ENCODE measurements around the gene FMO1.

Gene FMO1

DNA sequence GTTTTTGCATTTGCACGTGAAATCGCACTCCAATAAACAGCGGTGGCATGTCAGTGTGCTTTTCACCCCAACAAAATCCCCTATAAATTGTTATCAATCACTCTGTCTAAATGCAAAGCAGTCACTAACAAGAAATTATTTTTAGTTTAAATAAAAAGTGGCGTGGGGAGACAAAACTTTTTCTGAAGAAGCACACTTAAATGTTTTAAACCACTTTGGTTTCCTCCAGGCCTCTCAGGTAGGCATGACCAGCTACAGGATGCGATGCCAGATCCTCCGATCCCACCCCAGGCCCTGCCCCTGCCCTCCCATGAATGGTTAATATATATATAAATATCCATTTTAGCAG, 3.6 kb downstream of the FMO1 start:
- TF ChIP-seq, protein P1, sequence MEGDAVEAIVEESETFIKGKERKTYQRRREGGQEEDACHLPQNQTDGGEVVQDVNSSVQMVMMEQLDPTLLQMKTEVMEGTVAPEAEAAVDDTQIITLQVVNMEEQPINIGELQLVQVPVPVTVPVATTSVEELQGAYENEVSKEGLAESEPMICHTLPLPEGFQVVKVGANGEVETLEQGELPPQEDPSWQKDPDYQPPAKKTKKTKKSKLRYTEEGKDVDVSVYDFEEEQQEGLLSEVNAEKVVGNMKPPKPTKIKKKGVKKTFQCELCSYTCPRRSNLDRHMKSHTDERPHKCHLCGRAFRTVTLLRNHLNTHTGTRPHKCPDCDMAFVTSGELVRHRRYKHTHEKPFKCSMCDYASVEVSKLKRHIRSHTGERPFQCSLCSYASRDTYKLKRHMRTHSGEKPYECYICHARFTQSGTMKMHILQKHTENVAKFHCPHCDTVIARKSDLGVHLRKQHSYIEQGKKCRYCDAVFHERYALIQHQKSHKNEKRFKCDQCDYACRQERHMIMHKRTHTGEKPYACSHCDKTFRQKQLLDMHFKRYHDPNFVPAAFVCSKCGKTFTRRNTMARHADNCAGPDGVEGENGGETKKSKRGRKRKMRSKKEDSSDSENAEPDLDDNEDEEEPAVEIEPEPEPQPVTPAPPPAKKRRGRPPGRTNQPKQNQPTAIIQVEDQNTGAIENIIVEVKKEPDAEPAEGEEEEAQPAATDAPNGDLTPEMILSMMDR (IDR thresholded peaks at IDR 0.05; ENCODE audit: borderline replicate concordance, extremely low read depth, low read length, poor library complexity, severe bottlenecking): no peak
- no peak for TF ChIP-seq EZH2 (IDR thresholded peaks at IDR 0.05; ENCODE audit: borderline replicate concordance, low read depth, low read length, severe bottlenecking)
- peaks cover 20% of the 10 kb centered on the region for H3K4me1 ChIP-seq (ENCODE audit: insufficient read depth, low read length)
- no peak overlapping the region for H2AFZ ChIP-seq (ENCODE audit: low read depth, low read length)
- H3K27ac ChIP-seq (ENCODE audit: low read length): no peak overlapping the region
- no peak overlapping the region for H3K4me3 ChIP-seq (ENCODE audit: low read depth in 1 of 2, low read length in 2 of 2)
- no peak for DNase-seq
- ATAC-seq (ENCODE audit: insufficient read depth, low read depth): no peak
- no peaks in the 10 kb centered on the region for H3K79me2 ChIP-seq (ENCODE audit: insufficient read depth, low read length)
- H3K4me2 ChIP-seq (ENCODE audit: insufficient read depth, low read length): no peak overlapping the region
- H3K27me3 ChIP-seq (ENCODE audit: insufficient read depth, low read length, poor library complexity): no peaks in the 10 kb centered on the region
- no peaks in the 10 kb centered on the region for H3K9me3 ChIP-seq (ENCODE audit: insufficient read depth, low read length, severe bottlenecking)
- no peaks in the 10 kb centered on the region for H3K36me3 ChIP-seq (ENCODE audit: insufficient read depth, low read length)
- no peak overlapping the region for H3K9ac ChIP-seq (ENCODE audit: low read depth, low read length)
- no peaks in the 10 kb centered on the region for H4K20me1 ChIP-seq (ENCODE audit: insufficient read depth, low read length)

DNA sequence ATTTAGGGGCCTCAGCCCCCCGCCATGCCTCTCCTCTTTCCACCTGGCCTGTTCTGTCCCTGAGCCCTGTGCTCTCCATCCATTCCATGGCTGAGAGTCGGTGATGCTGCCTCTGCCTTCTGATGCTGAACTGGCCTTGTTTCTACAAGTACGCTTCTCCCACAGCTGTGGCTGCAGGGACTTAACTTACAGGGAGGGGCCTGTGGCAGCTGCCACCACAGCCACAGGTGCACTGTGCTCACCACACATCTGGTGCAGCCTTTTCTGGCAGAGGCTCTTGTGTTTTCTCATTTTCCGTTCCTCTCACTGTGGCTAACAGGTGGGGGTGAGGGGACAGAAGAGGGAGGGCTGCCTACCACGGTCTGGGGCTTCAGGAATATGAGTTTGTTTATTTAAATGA, 4.2 kb downstream of the FMO1 start:
- H3K9ac ChIP-seq (ENCODE audit: low read depth, low read length): no peak overlapping the region
- no peaks in the 10 kb centered on the region for H4K20me1 ChIP-seq (ENCODE audit: insufficient read depth, low read length)
- H3K4me2 ChIP-seq (ENCODE audit: insufficient read depth, low read length): peak overlapping the region; percentile 14; the same call in 1 of the 2 replicates
- H2AFZ ChIP-seq (ENCODE audit: low read depth, low read length): no peak overlapping the region
- TF ChIP-seq, protein P1 (IDR thresholded peaks at IDR 0.05; ENCODE audit: borderline replicate concordance, extremely low read depth, low read length, poor library complexity, severe bottlenecking): no peak
- no peak for TF ChIP-seq EZH2 (IDR thresholded peaks at IDR 0.05; ENCODE audit: borderline replicate concordance, low read depth, low read length, severe bottlenecking)
- peak; percentile 79 for DNase-seq
- peak; percentile 98 for ATAC-seq (ENCODE audit: insufficient read depth, low read depth)
- no peak overlapping the region for H3K4me3 ChIP-seq (ENCODE audit: low read depth in 1 of 2, low read length in 2 of 2)
- no peaks in the 10 kb centered on the region for H3K36me3 ChIP-seq (ENCODE audit: insufficient read depth, low read length)
- no peak overlapping the region for H3K27ac ChIP-seq (ENCODE audit: low read length)
- H3K9me3 ChIP-seq (ENCODE audit: insufficient read depth, low read length, severe bottlenecking): no peaks in the 10 kb centered on the region
- peaks cover 20% of the 10 kb centered on the region for H3K4me1 ChIP-seq (ENCODE audit: insufficient read depth, low read length)
- no peaks in the 10 kb centered on the region for H3K79me2 ChIP-seq (ENCODE audit: insufficient read depth, low read length)
- no peaks in the 10 kb centered on the region for H3K27me3 ChIP-seq (ENCODE audit: insufficient read depth, low read length, poor library complexity)

DNA sequence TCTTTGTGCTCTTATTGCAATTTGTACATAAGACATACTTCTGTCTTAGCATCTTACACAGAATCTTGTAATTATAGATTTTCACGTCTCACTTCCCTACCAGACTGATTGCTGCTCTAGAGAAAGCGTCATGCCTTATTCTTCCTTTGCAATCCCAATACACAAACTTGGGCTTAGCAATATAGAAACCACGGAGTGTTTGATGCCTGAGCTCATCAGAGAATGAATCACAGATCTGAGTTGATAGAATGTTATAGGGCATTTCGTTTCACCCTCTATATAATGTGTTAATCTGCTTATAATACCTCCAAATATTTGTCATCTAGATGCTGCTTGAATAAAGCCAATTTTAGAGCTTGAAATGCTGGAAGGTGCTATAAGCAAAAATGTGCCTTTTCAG, 6.6 kb downstream of the FMO1 start:
- H3K9me3 ChIP-seq (ENCODE audit: insufficient read depth, low read length, severe bottlenecking): no peaks in the 10 kb centered on the region
- no peaks in the 10 kb centered on the region for H3K79me2 ChIP-seq (ENCODE audit: insufficient read depth, low read length)
- no peaks in the 10 kb centered on the region for H3K27me3 ChIP-seq (ENCODE audit: insufficient read depth, low read length, poor library complexity)
- H4K20me1 ChIP-seq (ENCODE audit: insufficient read depth, low read length): no peaks in the 10 kb centered on the region
- ATAC-seq (ENCODE audit: insufficient read depth, low read depth) (no peak), DNase-seq (no peak)
- H3K27ac ChIP-seq (ENCODE audit: low read length): no peak overlapping the region
- TF ChIP-seq, protein P1 (IDR thresholded peaks at IDR 0.05; ENCODE audit: borderline replicate concordance, extremely low read depth, low read length, poor library complexity, severe bottlenecking): no peak
- TF ChIP-seq EZH2 (IDR thresholded peaks at IDR 0.05; ENCODE audit: borderline replicate concordance, low read depth, low read length, severe bottlenecking): no peak
- no peak overlapping the region for H3K4me2 ChIP-seq (ENCODE audit: insufficient read depth, low read length)
- H3K36me3 ChIP-seq (ENCODE audit: insufficient read depth, low read length): no peaks in the 10 kb centered on the region
- H3K9ac ChIP-seq (ENCODE audit: low read depth, low read length): no peak overlapping the region
- H3K4me3 ChIP-seq (ENCODE audit: low read depth in 1 of 2, low read length in 2 of 2): no peak overlapping the region
- H3K4me1 ChIP-seq (ENCODE audit: insufficient read depth, low read length): peaks cover 20% of the 10 kb centered on the region
- H2AFZ ChIP-seq (ENCODE audit: low read depth, low read length): no peak overlapping the region
